K562 treated with DMSO at 1 percent for 12 hours (cell line): Measurements from ENCODE around the gene CYP2S1. TPM values are rescaled to one million over a fixed set of nuclear protein-coding genes. Genes with fewer than 3 reads are reported as not detected.

Source experiments
- total RNA-seq: library from RNA; unstranded; fragments of 300-600 nt; gene quantifications from 2 replicates; pipeline ENCODE4 v1.2.3, GENCODE V29; 2022; ENCODE audit not compliant: insufficient read depth

The CYP2S1 gene, protein sequence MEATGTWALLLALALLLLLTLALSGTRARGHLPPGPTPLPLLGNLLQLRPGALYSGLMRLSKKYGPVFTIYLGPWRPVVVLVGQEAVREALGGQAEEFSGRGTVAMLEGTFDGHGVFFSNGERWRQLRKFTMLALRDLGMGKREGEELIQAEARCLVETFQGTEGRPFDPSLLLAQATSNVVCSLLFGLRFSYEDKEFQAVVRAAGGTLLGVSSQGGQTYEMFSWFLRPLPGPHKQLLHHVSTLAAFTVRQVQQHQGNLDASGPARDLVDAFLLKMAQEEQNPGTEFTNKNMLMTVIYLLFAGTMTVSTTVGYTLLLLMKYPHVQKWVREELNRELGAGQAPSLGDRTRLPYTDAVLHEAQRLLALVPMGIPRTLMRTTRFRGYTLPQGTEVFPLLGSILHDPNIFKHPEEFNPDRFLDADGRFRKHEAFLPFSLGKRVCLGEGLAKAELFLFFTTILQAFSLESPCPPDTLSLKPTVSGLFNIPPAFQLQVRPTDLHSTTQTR
- total RNA-seq: 0.48 and 4.7 TPM in 2 replicates

DNA sequence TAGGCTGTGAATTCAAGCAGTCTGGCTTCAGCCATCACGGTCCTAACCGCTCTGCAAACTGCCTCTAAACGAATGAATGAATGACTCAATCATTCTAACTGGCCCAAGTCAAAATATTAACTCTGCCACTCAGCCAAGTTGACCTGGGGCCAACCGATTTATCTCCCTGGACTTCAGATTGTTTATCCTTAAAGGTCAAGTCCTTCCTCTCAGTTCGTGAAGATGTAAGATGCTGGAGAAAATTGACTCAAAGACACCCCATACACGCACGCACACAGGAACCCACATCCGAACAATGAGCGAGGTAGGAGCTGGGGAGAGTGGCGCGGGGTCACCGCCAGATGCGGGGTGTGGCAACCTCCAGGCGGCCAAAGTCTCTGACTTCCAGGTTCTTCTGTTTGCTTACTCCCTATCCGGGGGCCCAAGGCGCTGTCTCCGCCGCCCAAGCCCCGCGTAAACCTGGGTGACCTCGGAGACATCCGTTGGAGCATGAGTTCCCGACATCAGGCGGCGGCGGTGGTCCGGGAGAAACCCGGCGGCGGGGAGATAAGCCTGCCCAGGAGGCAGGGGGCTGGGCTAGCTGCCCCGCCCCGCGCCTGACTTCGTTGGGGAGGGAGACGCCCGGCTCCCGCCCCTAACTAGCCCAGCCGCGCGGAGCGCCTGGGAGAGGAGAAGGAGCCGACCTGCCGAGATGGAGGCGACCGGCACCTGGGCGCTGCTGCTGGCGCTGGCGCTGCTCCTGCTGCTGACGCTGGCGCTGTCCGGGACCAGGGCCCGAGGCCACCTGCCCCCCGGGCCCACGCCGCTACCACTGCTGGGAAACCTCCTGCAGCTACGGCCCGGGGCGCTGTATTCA lies at the start of gene CYP2S1:
CYP2S1 (plus strand) TSS at position 646 of the 856 bp plus-strand sequence; CDS start at position 692, 46 bp downstream.

DNA sequence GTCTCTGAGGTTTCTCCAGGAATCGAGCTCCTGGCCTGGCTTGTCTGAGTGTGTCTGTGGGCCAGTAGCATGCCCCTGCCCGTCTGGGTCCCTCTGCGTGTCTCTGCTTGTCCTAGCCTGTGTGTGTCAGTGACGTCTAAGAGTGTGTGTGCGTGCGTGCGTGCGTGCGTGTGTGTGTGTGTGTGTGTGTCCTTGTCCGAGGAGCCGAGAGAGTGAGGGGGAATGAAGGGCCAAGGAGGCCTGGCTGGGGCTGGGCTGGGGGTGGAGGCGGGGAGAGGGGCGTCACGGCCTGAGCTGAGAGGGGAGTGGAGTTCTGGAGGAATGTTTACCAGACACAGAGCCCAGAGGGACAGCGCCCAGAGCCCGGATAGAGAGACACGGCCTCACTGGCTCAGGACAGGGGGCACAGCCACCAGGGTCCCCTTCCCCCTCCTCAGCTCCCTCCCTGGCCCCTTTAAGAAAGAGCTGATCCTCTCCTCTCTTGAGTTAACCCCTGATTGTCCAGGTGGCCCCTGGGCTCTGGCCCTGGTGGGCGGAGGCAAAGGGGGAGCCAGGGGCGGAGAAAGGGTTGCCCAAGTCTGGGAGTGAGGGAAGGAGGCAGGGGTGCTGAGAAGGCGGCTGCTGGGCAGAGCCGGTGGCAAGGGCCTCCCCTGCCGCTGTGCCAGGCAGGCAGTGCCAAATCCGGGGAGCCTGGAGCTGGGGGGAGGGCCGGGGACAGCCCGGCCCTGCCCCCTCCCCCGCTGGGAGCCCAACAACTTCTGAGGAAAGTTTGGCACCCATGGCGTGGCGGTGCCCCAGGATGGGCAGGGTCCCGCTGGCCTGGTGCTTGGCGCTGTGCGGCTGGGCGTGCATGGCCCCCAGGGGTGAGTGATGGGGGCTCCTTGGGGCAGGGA lies 25.8 kb downstream of the CYP2S1 start, which contains the start of gene AXL:
AXL (plus strand) TSS at position 609 of the 893 bp plus-strand sequence; CDS start at position 779, 170 bp downstream.

Other genes starting within 250 kb of the CYP2S1 start
- not detected in 2 replicates for gene CYP2B6, start 201.9 kb upstream of the CYP2S1 start, total RNA-seq
- not detected in 2 replicates for gene CYP2A13, start 104.8 kb upstream of the CYP2S1 start, total RNA-seq
- 1.9 TPM in 1 of 2 replicates, not detected in the other for gene CYP2F1, start 78.8 kb upstream of the CYP2S1 start, total RNA-seq
- gene AXL, start 26.0 kb downstream of the CYP2S1 start, total RNA-seq: 0.36 and 0.54 TPM in 2 replicates
- 66.0 and 143 TPM in 2 replicates for gene HNRNPUL1, start 71.2 kb downstream of the CYP2S1 start, total RNA-seq
- gene CCDC97, start 117.0 kb downstream of the CYP2S1 start, total RNA-seq: 16.6 and 31.0 TPM in 2 replicates
- gene TGFB1, start 160.7 kb downstream of the CYP2S1 start, total RNA-seq: 110 and 167 TPM in 2 replicates
- 6.0 and 11.1 TPM in 2 replicates for gene B9D2, start 170.9 kb downstream of the CYP2S1 start, total RNA-seq
- 3.5 and 8.5 TPM in 2 replicates for gene TMEM91, start 183.3 kb downstream of the CYP2S1 start, total RNA-seq
- 24.0 and 41.4 TPM in 2 replicates for gene EXOSC5, start 204.1 kb downstream of the CYP2S1 start, total RNA-seq
- 49.9 and 53.6 TPM in 2 replicates for gene BCKDHA, start 204.6 kb downstream of the CYP2S1 start, total RNA-seq
- 7.2 and 7.6 TPM in 2 replicates for gene B3GNT8, start 234.2 kb downstream of the CYP2S1 start, total RNA-seq
- 56.0 and 67.7 TPM in 2 replicates for gene DMAC2, start 246.7 kb downstream of the CYP2S1 start, total RNA-seq
- gene ERICH4, start 249.9 kb downstream of the CYP2S1 start, total RNA-seq: not detected in 2 replicates